Activated naive CD8-positive, alpha-beta T cell treated with anti-CD3 and anti-CD28 coated beads, Interleukin-2, amount 10 ng/mL, durations not matched to agents 7 days and 5 days (primary cell): ENCODE measurements around the gene DMD. TPM values are rescaled to one million over a fixed set of nuclear protein-coding genes. Genes with fewer than 3 reads are reported as not detected.

ENCODE experiments used
- ATAC-seq: fragments of 150-1000 bp; cut with Tn5 transposase; one replicate; pipeline ENCODE4 v1.10.0; 2021; ENCODE audit warnings: low read depth, moderate library complexity
- POLR2A ChIA-PET: fragments of 350-600 bp; sonication (Branson Sonifier 250); formaldehyde crosslinking; loops from one replicate; lab custom pipeline; 2021; ENCODE audit warnings: antibody characterized with exemption; lab: Charles Lee
- DNase-seq: peaks from one replicate; pipeline ENCODE4 v3.0.0; 2021
- H3K27ac Mint-ChIP-seq: one replicate; pipeline ENCODE4 v1.8.0; 2022; ENCODE audit warnings: mild to moderate bottlenecking, mixed read lengths
- H3K27me3 Mint-ChIP-seq: one replicate; pipeline ENCODE4 v1.8.0; 2022; ENCODE audit warnings: mild to moderate bottlenecking, moderate library complexity, mixed read lengths
- H3K36me3 Mint-ChIP-seq: one replicate; pipeline ENCODE4 v1.8.0; 2021; ENCODE audit warnings: mild to moderate bottlenecking, mixed read lengths
- H3K4me1 Mint-ChIP-seq: one replicate; pipeline ENCODE4 v1.8.0; 2021; ENCODE audit warnings: mixed read lengths
- H3K4me3 Mint-ChIP-seq: one replicate; pipeline ENCODE4 v1.8.0; 2022; ENCODE audit warnings: mild to moderate bottlenecking, moderate library complexity, mixed read lengths
- H3K9me3 Mint-ChIP-seq: one replicate; pipeline ENCODE4 v1.8.0; 2021; ENCODE audit warnings: mixed read lengths
- total RNA-seq, 2 experiments: library from RNA; stranded (reverse); gene quantifications; one replicate each; pipeline ENCODE4 v1.2.3, GENCODE V29; 2021

DMD gene
- total RNA-seq, 2 experiments from 2014 or later = 0.17 TPM; not detected in 1

DNA sequence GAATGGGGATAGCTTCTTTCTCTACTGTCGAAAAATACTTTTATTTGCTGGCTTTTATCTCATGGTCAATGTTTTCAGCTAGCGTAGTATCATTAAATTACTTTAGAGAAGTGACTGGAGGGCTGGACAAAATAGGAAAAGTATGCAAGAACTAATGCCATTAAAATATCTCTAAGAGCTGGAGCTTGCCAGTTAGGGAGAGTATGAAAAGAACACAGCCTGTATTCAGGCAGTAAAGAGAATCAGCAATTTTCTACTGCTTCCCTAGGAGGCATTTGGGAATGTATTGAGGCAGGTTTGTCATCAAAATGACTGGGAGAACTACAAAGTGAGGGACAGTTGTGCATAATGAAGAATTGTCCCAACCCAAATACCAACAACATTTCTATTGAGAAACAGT, 2096.5 kb downstream of the DMD start:
- Mint-ChIP-seq H3K36me3 (no peaks in the 10 kb centered on the region), H3K9me3 (peaks cover 1% of the 10 kb centered on the region), H3K4me1 (no peaks in the 10 kb centered on the region), H3K27me3 (no peaks in the 10 kb centered on the region), H3K27ac (no peak overlapping the region), H3K4me3 (no peak overlapping the region)
- DNase-seq = no peak
- no peak for ATAC-seq
- POLR2A ChIA-PET = no interaction called here

DNA sequence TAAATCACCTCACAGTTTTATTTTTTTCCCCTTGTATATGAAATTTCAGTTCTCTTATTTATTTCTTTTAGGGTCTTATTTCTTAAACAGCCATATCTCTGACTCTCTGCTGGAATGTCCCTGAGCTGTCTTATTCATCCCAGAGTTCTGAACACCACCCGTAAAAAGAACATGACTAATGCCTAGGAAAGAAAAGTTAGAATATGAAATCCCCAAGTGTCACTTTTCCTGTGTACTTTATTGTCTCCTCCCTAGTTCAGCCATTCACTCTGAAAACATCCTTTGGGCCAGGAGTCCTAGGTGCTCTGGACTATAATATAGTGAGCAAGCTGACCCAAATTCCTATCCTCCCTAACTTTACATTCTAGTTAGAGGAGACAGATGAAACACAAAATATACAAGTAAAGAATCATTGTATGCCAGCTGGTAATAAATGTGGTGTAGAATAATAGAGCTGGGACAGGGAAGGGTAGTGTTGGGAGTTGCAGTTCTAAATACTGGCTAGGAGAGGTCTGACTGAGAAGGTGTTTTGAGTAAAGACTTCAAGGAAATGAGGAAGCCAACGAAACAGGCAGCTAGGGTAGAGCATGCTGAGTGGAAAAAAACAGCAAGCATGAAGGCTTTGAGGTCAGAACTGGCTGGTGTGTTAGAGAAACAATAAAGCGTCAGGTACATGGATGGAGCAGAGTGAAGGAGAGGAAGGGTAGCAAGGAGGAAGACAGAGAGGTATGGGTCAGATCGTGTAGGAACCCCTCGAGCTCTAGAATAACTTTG, 2098.9 kb downstream of the DMD start:
- H3K27me3 Mint-ChIP-seq = no peaks in the 10 kb centered on the region
- H3K4me1 Mint-ChIP-seq = no peaks in the 10 kb centered on the region
- no peak overlapping the region for H3K4me3 Mint-ChIP-seq
- H3K36me3 Mint-ChIP-seq = no peaks in the 10 kb centered on the region
- H3K9me3 Mint-ChIP-seq = no peaks in the 10 kb centered on the region
- POLR2A ChIA-PET = no interaction called here
- H3K27ac Mint-ChIP-seq = no peak overlapping the region
- no peak for ATAC-seq
- DNase-seq = no peak

DNA sequence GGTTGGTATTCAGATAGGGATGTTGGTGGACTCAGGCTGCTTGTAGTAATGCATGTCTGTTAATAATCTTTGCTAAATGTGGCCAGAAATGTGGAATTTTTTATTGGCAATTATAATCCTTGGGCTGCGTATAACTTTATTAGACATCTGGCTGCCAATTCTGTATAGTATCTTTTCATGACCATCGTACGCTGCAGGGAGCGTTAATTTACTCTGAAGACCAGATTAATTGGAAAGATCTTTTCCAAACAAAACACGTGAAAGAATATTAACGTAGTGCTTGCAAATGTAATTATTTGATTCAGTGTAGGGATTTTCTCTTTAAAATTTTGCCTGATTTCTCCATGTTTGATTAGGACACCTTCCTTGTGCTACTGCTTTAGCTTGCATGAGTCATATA, 2100.7 kb downstream of the DMD start:
- H3K9me3 Mint-ChIP-seq = no peaks in the 10 kb centered on the region
- no peak for DNase-seq
- no peaks in the 10 kb centered on the region for H3K27me3 Mint-ChIP-seq
- no peaks in the 10 kb centered on the region for H3K4me1 Mint-ChIP-seq
- no peak overlapping the region for H3K4me3 Mint-ChIP-seq
- ATAC-seq = no peak
- POLR2A ChIA-PET = no interaction called here
- H3K36me3 Mint-ChIP-seq = no peaks in the 10 kb centered on the region
- no peak overlapping the region for H3K27ac Mint-ChIP-seq

DNA sequence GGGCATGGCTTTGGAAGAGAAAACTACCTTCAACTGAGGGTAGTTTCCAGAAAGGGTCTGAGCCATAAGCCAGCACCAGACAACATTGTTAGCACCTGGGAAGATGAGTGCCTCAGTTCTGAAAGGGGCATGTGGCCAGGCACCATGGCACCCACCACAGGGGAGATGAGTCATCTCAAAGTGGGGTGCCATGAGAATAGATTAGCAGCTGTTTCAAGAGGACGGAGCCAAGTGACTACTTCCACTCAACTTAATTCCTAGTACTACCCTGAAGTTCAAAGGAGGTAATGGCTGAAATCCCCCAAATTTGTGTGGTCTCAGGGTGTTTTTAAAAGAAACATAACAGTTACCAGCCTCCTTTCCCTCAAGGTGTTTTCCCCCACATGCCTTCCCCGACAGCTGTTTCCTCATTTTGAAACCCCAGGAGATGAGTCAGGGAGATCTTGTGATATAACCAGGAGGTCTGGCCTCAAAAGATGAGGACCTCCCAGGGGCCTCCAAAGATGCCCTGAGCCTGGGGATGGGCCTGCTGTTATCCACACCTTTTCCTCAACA, 2111.7 kb downstream of the DMD start:
- DNase-seq (peak; percentile 28), ATAC-seq (peak; percentile 68)
- Mint-ChIP-seq H3K4me3 (no peak overlapping the region), H3K27ac (no peak overlapping the region), H3K9me3 (peaks cover 2% of the 10 kb centered on the region), H3K27me3 (no peaks in the 10 kb centered on the region), H3K36me3 (no peaks in the 10 kb centered on the region), H3K4me1 (peaks cover 6% of the 10 kb centered on the region)
- POLR2A ChIA-PET = no interaction called here

DNA sequence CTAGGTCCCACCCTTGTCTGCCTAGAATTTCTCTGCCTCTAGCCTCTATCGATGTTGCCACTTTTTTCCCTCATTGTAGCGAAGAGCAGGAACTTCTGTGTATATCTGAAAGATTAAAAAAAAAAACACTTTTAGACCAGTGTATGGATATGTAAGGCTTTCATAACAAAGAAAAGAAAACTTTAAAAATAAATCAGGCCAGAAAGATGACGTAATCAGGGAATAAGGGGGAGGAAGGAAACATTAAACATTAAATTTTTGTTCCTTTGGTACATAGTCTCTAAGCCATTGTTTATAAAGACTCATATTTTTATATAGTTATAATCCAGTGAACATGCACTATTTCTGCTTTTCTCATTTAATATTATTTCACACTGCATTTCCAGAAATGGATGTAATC, 2113.3 kb downstream of the DMD start:
- Mint-ChIP-seq H3K36me3 (no peaks in the 10 kb centered on the region), H3K27me3 (no peaks in the 10 kb centered on the region), H3K4me3 (no peak overlapping the region), H3K27ac (no peak overlapping the region), H3K4me1 (peaks cover 7% of the 10 kb centered on the region), H3K9me3 (peaks cover 2% of the 10 kb centered on the region)
- POLR2A ChIA-PET = no interaction called here
- no peak for ATAC-seq
- DNase-seq = no peak

DNA sequence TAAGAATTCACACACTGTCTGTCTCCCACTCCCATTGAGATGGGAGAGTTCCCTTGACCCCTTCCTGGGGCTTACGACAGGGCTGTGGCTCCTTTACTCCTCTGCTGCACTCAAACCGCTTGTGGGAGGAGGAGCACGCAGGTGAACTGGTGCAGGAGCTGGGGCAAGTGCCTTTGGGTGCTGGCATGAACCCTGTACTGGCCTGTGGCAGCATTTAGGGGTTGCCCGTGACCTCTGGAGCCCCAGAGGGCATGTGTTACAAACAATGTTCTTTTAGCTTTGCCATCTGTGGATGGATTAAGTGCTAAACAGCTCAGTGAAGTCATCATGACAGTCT, 2117.7 kb downstream of the DMD start:
- ATAC-seq = no peak
- H3K27ac Mint-ChIP-seq = no peak overlapping the region
- DNase-seq = no peak
- H3K9me3 Mint-ChIP-seq = peaks cover 2% of the 10 kb centered on the region
- POLR2A ChIA-PET = no interaction called here
- H3K36me3 Mint-ChIP-seq = no peaks in the 10 kb centered on the region
- peaks cover 3% of the 10 kb centered on the region for H3K4me1 Mint-ChIP-seq
- no peak overlapping the region for H3K4me3 Mint-ChIP-seq
- H3K27me3 Mint-ChIP-seq = no peaks in the 10 kb centered on the region

DNA sequence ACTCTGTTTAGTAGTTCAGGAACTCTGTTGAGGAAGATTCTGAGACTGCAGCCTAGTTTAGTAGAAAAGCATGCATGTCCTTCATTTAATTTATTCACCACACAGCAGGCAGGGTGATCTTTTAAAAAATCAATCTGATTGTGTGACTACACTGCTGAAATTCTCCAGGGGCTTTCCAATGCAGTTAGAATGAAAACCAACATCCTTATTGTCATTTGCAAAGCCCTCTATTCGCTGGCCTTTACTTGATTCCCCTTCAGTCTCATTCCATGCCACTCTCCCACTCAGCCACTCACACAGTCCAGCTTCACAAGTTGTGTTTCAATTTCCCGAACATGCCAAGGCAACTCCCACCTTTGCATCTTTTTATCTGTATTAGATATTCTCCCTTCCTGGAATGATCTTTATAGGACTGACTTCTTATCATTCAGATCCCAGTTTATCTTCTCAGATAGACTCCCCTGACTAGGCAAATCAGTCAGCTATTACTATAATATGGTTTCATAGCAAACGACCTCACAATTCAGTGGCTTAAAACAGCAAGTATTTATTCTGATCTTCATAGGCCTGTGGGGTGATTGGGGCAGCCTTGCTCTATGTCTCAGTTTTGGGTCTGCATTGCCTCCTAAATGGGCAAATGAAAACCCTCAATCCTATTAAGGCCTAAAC, 2118.2 kb downstream of the DMD start:
- POLR2A ChIA-PET = no interaction called here
- Mint-ChIP-seq H3K4me3 (no peak overlapping the region), H3K36me3 (no peaks in the 10 kb centered on the region), H3K4me1 (peaks cover 2% of the 10 kb centered on the region), H3K27me3 (no peaks in the 10 kb centered on the region), H3K9me3 (peaks cover 2% of the 10 kb centered on the region), H3K27ac (no peak overlapping the region)
- no peak for ATAC-seq
- DNase-seq = no peak

DNA sequence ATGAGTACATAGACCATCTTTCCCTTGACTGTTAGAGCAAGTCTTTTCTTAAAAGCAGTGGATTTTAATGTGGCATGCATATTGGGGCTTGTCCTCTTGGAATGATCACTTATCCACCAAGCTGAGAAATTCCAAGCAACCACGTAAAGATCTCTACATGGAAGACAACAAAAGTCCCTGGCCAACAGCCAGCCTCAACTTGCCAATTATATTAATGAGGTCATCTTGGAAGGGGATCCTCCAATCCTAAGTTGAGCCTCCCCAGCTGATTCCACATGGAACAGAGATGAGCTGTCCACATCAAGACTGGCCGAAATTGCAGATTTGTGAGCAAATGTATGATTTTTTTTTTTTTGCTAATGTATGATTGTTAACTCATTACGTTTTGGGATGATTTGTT, 2118.9 kb downstream of the DMD start:
- POLR2A ChIA-PET = no interaction called here
- H3K4me1 Mint-ChIP-seq = peaks cover 2% of the 10 kb centered on the region
- H3K27ac Mint-ChIP-seq = no peak overlapping the region
- no peaks in the 10 kb centered on the region for H3K36me3 Mint-ChIP-seq
- no peak overlapping the region for H3K4me3 Mint-ChIP-seq
- H3K9me3 Mint-ChIP-seq = peaks cover 2% of the 10 kb centered on the region
- DNase-seq (no peak), ATAC-seq (no peak)
- no peaks in the 10 kb centered on the region for H3K27me3 Mint-ChIP-seq

DNA sequence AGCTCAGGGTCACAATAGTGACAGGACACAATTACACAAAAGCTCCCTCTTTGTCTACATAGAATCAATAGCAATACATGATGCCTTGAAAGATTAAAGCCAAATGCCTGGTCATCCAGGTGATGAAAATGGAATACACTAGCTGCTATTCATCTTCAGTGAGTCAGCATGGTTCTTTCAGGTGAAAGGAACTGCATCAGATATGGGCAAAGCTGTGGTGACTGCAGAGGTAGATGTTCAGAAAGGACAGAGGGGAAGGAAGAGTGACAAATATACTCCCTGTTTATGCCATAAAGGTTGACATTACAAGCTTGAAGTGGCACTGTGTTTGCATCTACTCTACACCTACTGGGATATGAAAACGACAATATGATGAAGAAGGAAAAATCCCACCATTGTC, 2119.5 kb downstream of the DMD start:
- DNase-seq = no peak
- H3K9me3 Mint-ChIP-seq = peaks cover 2% of the 10 kb centered on the region
- peaks cover 2% of the 10 kb centered on the region for H3K4me1 Mint-ChIP-seq
- H3K27ac Mint-ChIP-seq = no peak overlapping the region
- H3K27me3 Mint-ChIP-seq = no peaks in the 10 kb centered on the region
- no peaks in the 10 kb centered on the region for H3K36me3 Mint-ChIP-seq
- no peak for ATAC-seq
- H3K4me3 Mint-ChIP-seq = no peak overlapping the region
- POLR2A ChIA-PET = no interaction called here

DNA sequence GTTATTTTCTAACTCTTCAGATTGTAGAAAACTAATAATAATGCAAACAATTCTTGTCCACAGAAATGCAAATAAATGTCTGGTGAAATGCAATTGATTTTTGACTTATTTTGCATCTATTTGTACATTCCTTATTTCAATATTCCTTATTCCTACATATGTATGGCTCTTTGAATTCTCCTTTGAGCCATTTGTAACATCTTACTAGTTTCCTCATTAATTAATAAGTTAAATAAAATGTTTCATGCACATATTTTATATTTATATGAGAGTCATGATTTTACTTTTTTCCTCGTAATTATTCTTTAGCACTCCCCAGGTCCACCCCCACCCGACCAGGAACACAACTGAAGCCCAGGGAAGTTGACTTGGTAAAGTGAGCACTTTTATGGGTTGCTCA, 2136.8 kb downstream of the DMD start:
- POLR2A ChIA-PET = no interaction called here
- peaks cover 3% of the 10 kb centered on the region for H3K9me3 Mint-ChIP-seq
- peaks cover 1% of the 10 kb centered on the region for H3K4me1 Mint-ChIP-seq
- H3K27ac Mint-ChIP-seq = no peak overlapping the region
- H3K27me3 Mint-ChIP-seq = no peaks in the 10 kb centered on the region
- no peak overlapping the region for H3K4me3 Mint-ChIP-seq
- ATAC-seq (no peak), DNase-seq (no peak)
- H3K36me3 Mint-ChIP-seq = no peaks in the 10 kb centered on the region

DNA sequence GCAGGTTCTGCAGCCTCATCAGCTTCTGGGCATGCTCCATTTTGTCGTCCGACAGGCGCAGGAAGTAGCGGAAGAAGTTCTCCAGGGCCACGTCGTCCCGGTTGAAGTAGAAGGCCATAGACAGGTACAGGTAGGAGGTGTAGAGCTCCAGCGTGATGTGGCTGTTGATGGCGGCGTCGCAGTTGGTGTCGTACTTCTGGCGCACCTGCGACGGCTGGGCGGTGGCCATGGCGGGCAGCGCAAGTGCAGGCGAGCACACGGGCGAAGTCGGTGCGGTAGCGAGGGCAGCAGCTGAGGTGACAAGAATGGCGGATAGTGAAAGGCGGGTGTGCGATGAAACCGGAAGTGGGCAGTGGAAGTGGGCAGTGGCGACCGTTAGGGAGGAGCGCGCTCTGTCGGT, 2139.6 kb downstream of the DMD start, which contains the start of gene FTHL17:
Gene FTHL17 (minus strand): TSS at position 317 of the 400 bp plus-strand sequence. CDS start 88 bp downstream, at position 229.
- Mint-ChIP-seq H3K4me3 (no peak within 1 kb of the TSS), H3K4me1 (peaks cover 1% of the 10 kb centered on the region), H3K9me3 (peaks cover 3% of the 10 kb centered on the region), H3K27ac (peak within 1 kb of the TSS; percentile 61), H3K36me3 (no peaks in the 10 kb centered on the region), H3K27me3 (no peaks in the 10 kb centered on the region)
- no peak for ATAC-seq
- no peak for DNase-seq
- POLR2A ChIA-PET = no interaction called here

DNA sequence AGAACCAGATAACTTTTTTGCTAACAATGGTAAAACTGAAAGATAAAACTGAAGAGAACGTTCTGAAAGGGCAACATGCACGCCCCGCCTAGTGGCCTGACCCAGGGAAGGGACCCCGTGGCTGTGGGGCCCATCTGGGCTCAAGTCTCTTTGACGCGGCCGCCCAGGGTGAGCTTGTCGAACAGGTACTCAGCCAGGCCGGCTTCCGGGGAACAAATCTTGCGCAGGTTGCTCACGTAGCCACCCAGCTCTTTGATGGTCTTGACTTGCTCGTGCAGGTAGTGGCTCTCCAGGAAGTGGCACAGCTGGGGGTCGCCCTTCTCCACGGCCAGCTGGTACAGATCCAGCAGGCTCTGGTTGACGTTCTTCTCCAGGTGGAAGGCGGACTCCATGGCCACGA, 2140.1 kb downstream of the DMD start:
- H3K27me3 Mint-ChIP-seq = no peaks in the 10 kb centered on the region
- peaks cover 5% of the 10 kb centered on the region for H3K9me3 Mint-ChIP-seq
- no peak for ATAC-seq
- peaks cover 1% of the 10 kb centered on the region for H3K4me1 Mint-ChIP-seq
- POLR2A ChIA-PET = no interaction called here
- no peak overlapping the region for H3K4me3 Mint-ChIP-seq
- H3K27ac Mint-ChIP-seq = no peak overlapping the region
- no peaks in the 10 kb centered on the region for H3K36me3 Mint-ChIP-seq
- no peak for DNase-seq

DNA sequence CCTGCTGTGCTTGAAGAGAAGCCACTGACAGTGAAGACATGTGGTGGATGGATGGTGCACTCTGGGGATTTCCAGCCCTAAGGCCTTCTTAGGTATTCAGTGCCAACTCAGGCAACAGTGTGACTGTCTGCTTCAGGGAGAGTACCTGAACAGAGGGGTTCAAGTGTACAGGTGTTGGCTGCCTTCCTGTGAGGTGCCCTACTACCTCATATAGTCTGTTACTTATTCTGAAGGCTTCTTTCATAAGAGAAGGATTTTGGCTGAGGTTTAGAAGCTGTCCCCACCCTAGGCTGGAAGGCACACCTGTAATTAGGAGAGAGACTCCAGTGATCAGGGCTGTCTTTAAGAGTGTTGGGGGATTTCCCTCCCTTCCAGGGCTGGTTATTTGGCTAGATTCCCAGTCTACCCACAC, 2141.3 kb downstream of the DMD start:
- H3K36me3 Mint-ChIP-seq = no peaks in the 10 kb centered on the region
- POLR2A ChIA-PET = no interaction called here
- H3K4me1 Mint-ChIP-seq = peaks cover 1% of the 10 kb centered on the region
- no peak overlapping the region for H3K4me3 Mint-ChIP-seq
- H3K27me3 Mint-ChIP-seq = no peaks in the 10 kb centered on the region
- no peak overlapping the region for H3K27ac Mint-ChIP-seq
- no peak for ATAC-seq
- H3K9me3 Mint-ChIP-seq = peaks cover 5% of the 10 kb centered on the region
- DNase-seq = no peak
